Caco-2 (cell line): ENCODE results near the gene DYDC2. TPM values are rescaled to one million over a fixed set of nuclear protein-coding genes. Genes with fewer than 3 reads are reported as not detected.
"Not testable (repeated sequence)": the region's sequence is repeated elsewhere in the genome, so short reads cannot be mapped to it uniquely, and the experiment has no call there.

Experiments used
- BruUV-seq: library from RNA; stranded (reverse); fragments of 400-500 nt; replicated peaks from 2 replicates; lab custom pipeline; 2021; lab: Mats Ljungman, UMichigan
- CTCF ChIA-PET: fragments of 300-600 bp; sonication (Branson Sonifier 250); formaldehyde crosslinking; loops from one replicate; lab custom pipeline; 2022; ENCODE audit warnings: antibody characterized with exemption; lab: Charles Lee
- POLR2A ChIA-PET: fragments of 300-600 bp; sonication (Branson Sonifier 250); formaldehyde crosslinking; loops from one replicate; lab custom pipeline; 2022; ENCODE audit warnings: antibody characterized with exemption; lab: Charles Lee
- DNase-seq, 2 experiments: peaks; one replicate each; pipeline versions ENCODE4 v3.0.0 to v3.0.0-alpha.2; 2020 to 2022
- H3K27me3 ChIP-seq: replicated peaks from 2 replicates; pipeline ENCODE4 v1.6.0; 2011; ENCODE audit warnings: low read length; ENCODE audit not compliant: control insufficient read depth, insufficient read depth
- H3K36me3 ChIP-seq: 2 replicates; pipeline ENCODE4 v1.5.1; 2011; ENCODE audit warnings: low read length; ENCODE audit not compliant: control insufficient read depth, insufficient read depth
- H3K4me1 ChIP-seq: fragments of 250-450 bp; sonication (Bioruptor Pico); 2 replicates; pipeline ENCODE4 v1.5.1; 2020; ENCODE audit warnings: mild to moderate bottlenecking
- H3K4me3 ChIP-seq: 2 replicates; pipeline ENCODE4 v1.5.1; 2011; ENCODE audit warnings: low read depth, mild to moderate bottlenecking, control low read depth, low read length
- H3K9me3 ChIP-seq: fragments of 250-450 bp; sonication (Bioruptor Pico); 2 replicates; pipeline ENCODE4 v1.5.1; 2020; ENCODE audit warnings: mild to moderate bottlenecking, moderate library complexity
- H3K27ac Mint-ChIP-seq: one replicate; pipeline ENCODE4 v1.8.0; 2022; ENCODE audit warnings: mixed read lengths; ENCODE audit not compliant: unreplicated experiment
- H3K27me3 Mint-ChIP-seq: one replicate; pipeline ENCODE4 v1.8.0; 2022; ENCODE audit warnings: mixed read lengths; ENCODE audit not compliant: insufficient read depth, unreplicated experiment
- H3K36me3 Mint-ChIP-seq: one replicate; pipeline ENCODE4 v1.8.0; 2022; ENCODE audit warnings: mild to moderate bottlenecking, mixed read lengths; ENCODE audit not compliant: insufficient read depth, unreplicated experiment
- H3K4me1 Mint-ChIP-seq: one replicate; pipeline ENCODE4 v1.8.0; 2022; ENCODE audit warnings: low read depth, mixed read lengths; ENCODE audit not compliant: unreplicated experiment
- H3K4me3 Mint-ChIP-seq: one replicate; pipeline ENCODE4 v1.8.0; 2022; ENCODE audit warnings: mild to moderate bottlenecking, moderate library complexity, mixed read lengths; ENCODE audit not compliant: unreplicated experiment
- H3K9me3 Mint-ChIP-seq: one replicate; pipeline ENCODE4 v1.8.0; 2022; ENCODE audit warnings: mixed read lengths; ENCODE audit not compliant: unreplicated experiment
- CTCF ChIP-seq, 2 experiments: fragments of 200-600 bp in 1 of 2; IDR thresholded peaks; 1 replicate in 1 of 2; 2 replicates in 1 of 2; pipeline versions ENCODE4 v1.5.1 to v1.8.0; 2011 to 2022; ENCODE audit warnings: antibody characterized with exemption in 1 of 2, control low read depth in 1 of 2, inconsistent platforms in 1 of 2, low read depth in 1 of 2, low read length in 1 of 2, mild to moderate bottlenecking in 1 of 2, moderate library complexity in 1 of 2; ENCODE audit not compliant: insufficient read depth in 1 of 2, severe bottlenecking in 1 of 2, unreplicated experiment in 1 of 2
- intact Hi-C: fragments of 100-400 bp; cut with micrococcal nuclease; formaldehyde crosslinking; loops from one replicate; pipeline ENCODE4 v1.10.0; 2022; ENCODE audit not compliant: unreplicated experiment
- total RNA-seq: library from RNA; stranded (reverse); gene quantifications from 2 replicates; pipeline ENCODE4 v1.2.3, GENCODE V29; 2022

The DYDC2 gene
- total RNA-seq, 1 experiment from 2014 or later = not detected

GRCh38 chr10:80356989-80357850, 639 bp downstream of the DYDC2 start:
- Mint-ChIP-seq H3K4me1 (no peaks in the 10 kb centered on the region), H3K36me3 (no peaks in the 10 kb centered on the region), H3K9me3 (no peaks in the 10 kb centered on the region), H3K4me3 (no peak overlapping the region), H3K27me3 (peaks cover 6% of the 10 kb centered on the region), H3K27ac (no peak overlapping the region)
- ChIA-PET CTCF (no interaction called here), POLR2A (no interaction called here)
- TF ChIP-seq CTCF (IDR thresholded peaks at IDR 0.05; ENCODE audit: insufficient read depth in 1 of 2, low read depth in 1 of 2, low read length in 1 of 2, severe bottlenecking in 1 of 2, unreplicated experiment in 1 of 2) = no peak
- BruUV-seq = no TSS peak
- DNase-seq = no peak
- Histone ChIP-seq H3K4me3 (no peak overlapping the region), H3K27me3 (no peaks in the 10 kb centered on the region), H3K4me1 (no peaks in the 10 kb centered on the region), H3K36me3 (no peaks in the 10 kb centered on the region), H3K9me3 (no peaks in the 10 kb centered on the region)
- intact Hi-C loops = no loop called here

- H3K4me3 Mint-ChIP-seq = no peak overlapping the region
- no peaks in the 10 kb centered on the region for H3K9me3 Mint-ChIP-seq
- TF ChIP-seq CTCF (IDR thresholded peaks at IDR 0.05; ENCODE audit: insufficient read depth in 1 of 2, low read depth in 1 of 2, low read length in 1 of 2, severe bottlenecking in 1 of 2, unreplicated experiment in 1 of 2) = no peak
- DNase-seq = no peak
- no peaks in the 10 kb centered on the region for H3K4me1 Mint-ChIP-seq
- POLR2A ChIA-PET = no interaction called here
- Histone ChIP-seq H3K4me1 (no peaks in the 10 kb centered on the region), H3K27me3 (no peaks in the 10 kb centered on the region), H3K36me3 (no peaks in the 10 kb centered on the region), H3K9me3 (no peaks in the 10 kb centered on the region), H3K4me3 (no peak overlapping the region)
- no peaks in the 10 kb centered on the region for H3K36me3 Mint-ChIP-seq
- H3K27ac Mint-ChIP-seq = no peak overlapping the region
- no TSS peak for BruUV-seq
- peaks cover 6% of the 10 kb centered on the region for H3K27me3 Mint-ChIP-seq
- CTCF ChIA-PET = no interaction called here
- intact Hi-C loops = no loop called here
Observed at GRCh38 chr10:80357851-80358125, 1.2 kb downstream of the DYDC2 start.

GRCh38 chr10:80358925-80359324, 2.3 kb downstream of the DYDC2 start:
- H3K9me3 Mint-ChIP-seq, H3K36me3 Mint-ChIP-seq, POLR2A ChIA-PET, H3K27me3 ChIP-seq, H3K4me1 Mint-ChIP-seq, intact Hi-C loops, H3K27ac Mint-ChIP-seq, BruUV-seq, H3K4me3 ChIP-seq, H3K9me3 ChIP-seq, H3K4me3 Mint-ChIP-seq, H3K36me3 ChIP-seq, DNase-seq, H3K27me3 Mint-ChIP-seq, H3K4me1 ChIP-seq: not testable (repeated sequence)
- CTCF ChIA-PET = interaction anchor here (1.4 kb wide), 1 partner anchor 19 kb away, joined by 3 read pairs; no protein-coding TSS in a partner anchor
